ENCODE measurements around the gene CZIB.

CZIB gene

DNA sequence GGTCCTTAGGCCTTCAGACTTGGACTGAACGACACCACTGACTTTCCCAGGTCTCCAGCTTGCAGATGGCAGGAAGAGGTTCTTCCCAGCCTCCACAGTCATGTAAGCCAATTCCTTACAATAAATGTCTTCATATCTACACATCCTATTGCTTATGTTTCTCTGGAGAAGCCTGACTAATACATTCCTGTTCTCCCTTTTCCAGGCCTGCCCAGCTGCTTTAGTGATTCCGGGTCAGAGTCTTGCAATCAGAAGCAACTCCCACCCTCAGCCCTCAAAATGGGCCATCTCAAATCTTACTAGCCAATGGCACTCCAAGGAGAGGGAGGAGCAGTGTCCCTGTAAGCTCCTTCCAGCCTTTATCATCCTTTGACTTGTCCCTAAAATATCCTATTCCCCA, 40.2 kb downstream of the CZIB start:
- no peak for TF ChIP-seq CTCF (IDR thresholded peaks at IDR 0.05)

DNA sequence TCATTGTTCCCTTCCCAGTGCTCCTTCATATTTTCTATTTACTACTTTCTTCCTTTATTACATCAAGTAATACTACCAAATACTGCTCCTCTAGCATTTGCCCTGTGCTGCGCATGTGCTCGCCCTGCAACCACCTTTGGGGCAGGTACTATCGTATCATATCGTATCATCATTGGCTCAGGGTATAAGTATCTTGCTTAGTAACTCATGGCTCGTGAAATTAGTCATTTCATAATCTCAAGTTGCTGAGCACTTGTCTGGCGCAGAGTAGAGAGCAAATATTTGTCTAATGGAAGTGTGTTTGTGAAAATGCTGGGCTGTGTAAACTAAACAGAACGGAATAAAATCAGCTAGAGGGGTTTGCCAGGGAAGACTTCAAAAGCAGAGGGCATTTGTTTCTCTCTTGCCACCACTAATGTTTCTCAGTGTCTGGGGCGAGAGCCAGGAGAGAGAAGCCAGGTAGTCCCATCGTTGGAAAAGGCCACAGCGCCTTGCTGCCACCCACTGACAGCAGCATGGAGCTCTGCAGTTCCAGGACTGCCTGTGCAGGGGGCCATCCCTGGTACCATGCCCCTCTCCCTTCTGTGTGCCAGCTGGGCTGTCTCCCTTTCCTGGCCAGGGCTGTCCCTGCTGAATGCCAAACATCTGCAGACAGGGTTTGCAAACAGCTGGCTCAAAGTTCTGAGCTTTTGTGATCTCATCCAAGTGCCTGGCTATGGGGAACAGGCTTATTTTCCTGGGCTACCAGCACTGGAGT, 43.8 kb downstream of the CZIB start:
- H3K9me3 ChIP-seq, result no peaks in the 10 kb centered on the region
- no peak for TF ChIP-seq CTCF (IDR thresholded peaks at IDR 0.05)
- no peaks in the 10 kb centered on the region for H3K4me1 ChIP-seq (ENCODE audit: control insufficient read depth in 1 of 2, insufficient read depth in 1 of 2, low read depth in 1 of 2, low read length in 1 of 2)
- H3K27me3 ChIP-seq, result peaks cover 62% of the 10 kb centered on the region
- H3K36me3 ChIP-seq, result no peaks in the 10 kb centered on the region
- no peak overlapping the region for H3K4me3 ChIP-seq (ENCODE audit: low read depth in 1 of 2, low read length in 1 of 2)
- H3K27ac ChIP-seq, result no peak overlapping the region

More for the DNA sequence above, 40.2 kb downstream of the CZIB start:
- Histone ChIP-seq H3K9me3 (no peaks in the 10 kb centered on the region), H3K4me1 (ENCODE audit: control insufficient read depth in 1 of 2, insufficient read depth in 1 of 2, low read depth in 1 of 2, low read length in 1 of 2) (peaks cover 0 to 4% of the 10 kb centered on the region in 2 experiments), H3K27me3 (peaks cover 44% of the 10 kb centered on the region), H3K27ac (no peak overlapping the region), H3K36me3 (no peaks in the 10 kb centered on the region), H3K4me3 (ENCODE audit: low read depth in 1 of 2, low read length in 1 of 2) (no peak overlapping the region)

DNA sequence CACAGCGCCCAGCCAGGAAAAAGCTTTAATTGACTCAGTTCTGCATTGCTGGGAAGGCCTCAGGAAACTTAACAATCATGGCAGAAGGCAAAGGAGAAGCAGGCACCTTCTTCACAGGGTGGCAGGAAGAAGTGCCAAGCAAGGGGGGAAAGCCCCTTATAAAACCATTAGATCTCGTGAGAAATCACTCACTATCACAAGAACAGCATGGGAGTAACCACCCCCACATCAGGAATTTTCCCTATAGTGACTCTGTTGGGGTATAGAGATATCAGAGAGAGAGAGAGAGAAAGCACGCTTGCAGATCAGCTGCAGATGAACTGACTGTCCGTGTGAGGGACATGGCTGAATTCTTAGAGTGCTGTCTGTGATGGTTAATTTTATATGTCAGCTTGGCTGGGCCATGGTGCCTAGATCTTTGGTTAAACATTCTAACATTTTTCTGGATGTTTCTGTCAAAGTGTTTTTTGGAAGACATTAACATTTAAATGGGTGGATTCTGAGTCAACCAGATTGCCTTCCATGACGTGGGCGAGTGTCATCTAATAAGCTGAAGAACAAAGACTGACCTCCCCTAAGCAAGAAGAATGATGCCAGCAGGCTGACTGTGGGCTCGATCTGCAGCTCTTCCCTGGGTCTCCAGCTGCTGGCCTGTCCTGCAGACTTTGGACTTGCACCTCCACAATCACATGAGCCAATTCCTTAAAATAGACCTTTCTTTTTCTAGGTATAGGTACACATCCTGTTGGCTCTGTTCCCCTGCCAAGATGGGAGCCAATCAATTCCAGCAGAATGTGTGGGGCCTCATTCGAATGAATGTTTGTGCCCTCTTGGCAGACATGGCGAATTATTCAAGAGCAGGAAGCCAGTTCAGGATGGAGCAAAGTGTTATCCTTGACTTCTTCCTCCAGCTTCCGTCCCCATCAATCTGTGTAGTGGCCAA, 45.2 kb downstream of the CZIB start:
- H3K27me3 ChIP-seq, result peaks cover 53% of the 10 kb centered on the region
- TF ChIP-seq CTCF (IDR thresholded peaks at IDR 0.05), result no peak
- no peak overlapping the region for H3K27ac ChIP-seq
- no peaks in the 10 kb centered on the region for H3K9me3 ChIP-seq
- no peaks in the 10 kb centered on the region for H3K36me3 ChIP-seq
- H3K4me1 ChIP-seq (ENCODE audit: control insufficient read depth in 1 of 2, insufficient read depth in 1 of 2, low read depth in 1 of 2, low read length in 1 of 2), result no peaks in the 10 kb centered on the region
- H3K4me3 ChIP-seq (ENCODE audit: low read depth in 1 of 2, low read length in 1 of 2), result no peak overlapping the region

DNA sequence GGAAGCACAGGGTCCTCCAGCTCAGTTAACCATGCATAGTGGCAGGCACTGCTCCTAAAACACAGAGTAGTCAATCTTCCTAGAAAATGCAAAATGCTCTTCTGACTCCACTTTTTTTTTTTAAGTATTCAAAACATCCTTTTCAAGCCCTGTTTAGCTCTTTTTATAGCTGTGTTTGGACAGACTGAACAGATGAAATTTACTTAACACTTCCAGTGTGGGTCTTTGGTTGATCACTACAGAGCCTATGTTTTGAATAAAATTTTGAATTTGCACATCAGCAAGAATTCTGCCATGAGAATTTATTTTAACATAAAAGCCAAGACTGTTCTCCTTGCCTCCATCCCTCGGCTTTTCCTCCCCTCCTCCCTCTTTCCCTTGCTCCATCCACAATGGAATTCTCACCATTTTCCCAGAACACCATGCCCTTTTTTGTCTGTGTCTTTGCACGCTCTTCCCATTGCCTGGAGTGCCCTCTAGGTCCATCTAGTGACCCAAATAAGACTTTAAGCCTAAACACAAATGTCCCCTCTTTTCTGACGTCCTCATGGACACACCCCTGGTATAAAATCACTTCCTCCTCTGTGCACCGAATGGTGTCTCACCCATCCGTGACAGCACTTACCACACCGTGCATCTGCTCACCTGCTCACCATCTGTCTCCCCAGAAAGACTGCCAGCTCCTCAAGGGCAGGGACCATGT, 47.9 kb downstream of the CZIB start:
- no peak overlapping the region for H3K4me3 ChIP-seq (ENCODE audit: low read depth in 1 of 2, low read length in 1 of 2)
- H3K27me3 ChIP-seq, result peaks cover 33% of the 10 kb centered on the region
- H3K36me3 ChIP-seq, result no peaks in the 10 kb centered on the region
- no peak overlapping the region for H3K27ac ChIP-seq
- no peak for TF ChIP-seq CTCF (IDR thresholded peaks at IDR 0.05)
- H3K4me1 ChIP-seq (ENCODE audit: control insufficient read depth in 1 of 2, insufficient read depth in 1 of 2, low read depth in 1 of 2, low read length in 1 of 2), result no peaks in the 10 kb centered on the region
- no peaks in the 10 kb centered on the region for H3K9me3 ChIP-seq

DNA sequence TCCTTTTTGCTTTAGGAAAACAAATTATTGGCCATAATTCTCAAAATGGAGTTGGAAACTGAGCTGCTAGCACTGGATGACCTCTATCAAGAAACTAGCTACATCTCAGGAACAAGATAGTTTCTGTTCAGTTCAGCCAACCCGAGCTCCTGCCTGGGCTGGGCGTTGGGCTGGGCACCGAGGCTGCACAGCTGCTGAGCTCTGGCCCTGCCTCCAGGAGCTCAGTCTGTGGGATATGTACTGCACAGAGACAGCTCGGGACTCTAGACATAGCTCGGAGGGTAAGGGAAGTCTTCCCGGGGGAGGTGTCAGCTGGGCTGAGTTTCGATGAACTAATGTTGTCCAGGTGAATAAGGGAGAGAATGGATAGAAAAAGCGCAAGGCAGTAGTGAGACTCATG, 53.5 kb downstream of the CZIB start:
- Histone ChIP-seq H3K4me1 (ENCODE audit: control insufficient read depth in 1 of 2, insufficient read depth in 1 of 2, low read depth in 1 of 2, low read length in 1 of 2) (no peaks in the 10 kb centered on the region), H3K9me3 (no peaks in the 10 kb centered on the region), H3K36me3 (no peaks in the 10 kb centered on the region), H3K4me3 (ENCODE audit: low read depth in 1 of 2, low read length in 1 of 2) (no peak overlapping the region), H3K27ac (no peak overlapping the region), H3K27me3 (peaks cover 24% of the 10 kb centered on the region)
- TF ChIP-seq CTCF (IDR thresholded peaks at IDR 0.05), result no peak

Data from neutrophil (primary cell).